HCT116 (cell line): ENCODE results near the gene ERVV-1. TPM values are rescaled to one million over a fixed set of nuclear protein-coding genes. Genes with fewer than 3 reads are reported as not detected.

ENCODE experiments used
- ATAC-seq: fragments of 200-7000 bp; cut with Tn5 transposase; 2 replicates; pipeline ENCODE4 v1.9.1; 2020; ENCODE audit warnings: mild to moderate bottlenecking, moderate library complexity
- BruUV-seq: library from RNA; stranded (reverse); fragments of 400-500 nt; replicated peaks from 2 replicates; lab custom pipeline; 2021; lab: Mats Ljungman, UMichigan
- CTCF ChIA-PET: fragments of 300-600 bp; sonication (Branson Sonifier 250); formaldehyde crosslinking; loops from one replicate; lab custom pipeline; 2021; ENCODE audit warnings: antibody characterized with exemption; lab: Charles Lee
- POLR2A ChIA-PET: fragments of 300-600, 350-600 bp; sonication (Branson Sonifier 250); formaldehyde crosslinking; loops from one replicate; lab custom pipeline; 2021; ENCODE audit warnings: antibody characterized with exemption; lab: Charles Lee
- RAD21 ChIA-PET, 2 experiments: fragments of 300-600 bp; sonication (Branson Sonifier 250); formaldehyde crosslinking; loops; one replicate each; lab custom pipeline; 2023; ENCODE audit warnings: low total read pairs in 2 of 2; ENCODE audit not compliant: uncharacterized antibody in 2 of 2, unreplicated experiment in 2 of 2, low non-redundant PET in 1 of 2; lab: Charles Lee
- DNase-seq: peaks from one replicate; pipeline ENCODE4 v3.0.0-alpha.2; 2010; ENCODE audit warnings: low read depth, low spot score
- H2AFZ ChIP-seq: fragments of 200-600 bp; shearing (Covaris generic), sonication (generic); 2 replicates; pipeline ENCODE4 v1.6.1; 2017; ENCODE audit warnings: low read depth, mixed run types, mixed read lengths, antibody characterized with exemption, low read length; ENCODE audit not compliant: poor library complexity, severe bottlenecking
- H3K27ac ChIP-seq: 2 replicates; pipeline ENCODE4 v1.5.1; 2012; ENCODE audit warnings: low read depth, low read length
- H3K27me3 ChIP-seq: fragments of 200-600 bp; sonication (generic); 2 replicates; pipeline ENCODE4 v1.6.1; 2016; ENCODE audit warnings: mixed run types, low read length, mixed read lengths; ENCODE audit not compliant: insufficient read depth
- H3K36me3 ChIP-seq, 2 experiments: fragments of 200-500 bp in 1 of 2; fragments of 200-600 bp in 1 of 2; sonication (Bioruptor generic) in 1 of 2; sonication (generic) in 1 of 2; 2 replicates each; pipeline versions ENCODE4 v1.5.1 to v1.6.1; 2014 to 2016; ENCODE audit warnings: low read length in 2 of 2, inconsistent platforms in 1 of 2, mixed read lengths in 1 of 2, mixed run types in 1 of 2; ENCODE audit not compliant: insufficient read depth in 2 of 2, control insufficient read depth in 1 of 2
- H3K4me1 ChIP-seq, 2 experiments: fragments of 200-600 bp in 1 of 2; sonication (generic) in 1 of 2; 2 replicates each; pipeline versions ENCODE4 v1.5.1 to v1.6.1; 2012 to 2017; ENCODE audit warnings: low read length in 2 of 2, inconsistent platforms in 1 of 2, mild to moderate bottlenecking in 1 of 2, mixed read lengths in 1 of 2, mixed run types in 1 of 2, moderate library complexity in 1 of 2; ENCODE audit not compliant: insufficient read depth in 2 of 2, control insufficient read depth in 1 of 2
- H3K4me2 ChIP-seq: fragments of 200-600 bp; sonication (generic); 2 replicates; pipeline ENCODE4 v1.6.1; 2017; ENCODE audit warnings: mixed run types, low read length, mixed read lengths
- H3K4me3 ChIP-seq, 2 experiments: fragments of 200-600 bp in 1 of 2; sonication (generic) in 1 of 2; replicated peaks in 1 of 2; 2 replicates each; pipeline ENCODE4 v1.5.1; 2011 to 2016; ENCODE audit warnings: low read length in 2 of 2, control low read depth in 1 of 2, low read depth in 1 of 2, mild to moderate bottlenecking in 1 of 2, mixed read lengths in 1 of 2, mixed run types in 1 of 2
- H3K79me2 ChIP-seq: fragments of 200-600 bp; sonication (generic); 2 replicates; pipeline ENCODE4 v1.6.1; 2017; ENCODE audit warnings: mild to moderate bottlenecking, mixed run types, low read length, moderate library complexity, mixed read lengths; ENCODE audit not compliant: insufficient read depth
- H3K9ac ChIP-seq: fragments of 200-600 bp; sonication (generic); 2 replicates; pipeline ENCODE4 v1.6.1; 2016; ENCODE audit warnings: low read length, mixed read lengths
- H3K9me2 ChIP-seq: fragments of 200-600 bp; sonication (generic), shearing (Covaris generic); 2 replicates; pipeline ENCODE4 v1.6.1; 2017; ENCODE audit warnings: mixed run types, mild to moderate bottlenecking, moderate library complexity; ENCODE audit not compliant: insufficient read depth
- H3K9me3 ChIP-seq, 2 experiments: fragments of 200-500 bp in 1 of 2; fragments of 200-600 bp in 1 of 2; sonication (Bioruptor generic) in 1 of 2; sonication (generic) in 1 of 2; 2 replicates each; pipeline ENCODE4 v1.6.1; 2014 to 2017; ENCODE audit warnings: low read length in 2 of 2, mixed read lengths in 2 of 2, inconsistent platforms in 1 of 2, low read depth in 1 of 2, mild to moderate bottlenecking in 1 of 2, mixed run types in 1 of 2, moderate library complexity in 1 of 2; ENCODE audit not compliant: control insufficient read depth in 1 of 2, insufficient read depth in 1 of 2
- H4K20me1 ChIP-seq: fragments of 200-600 bp; sonication (generic), shearing (Covaris generic); 2 replicates; pipeline ENCODE4 v1.6.1; 2017; ENCODE audit warnings: mixed run types, mild to moderate bottlenecking, moderate library complexity; ENCODE audit not compliant: insufficient read depth
- EZH2phosphoT487 ChIP-seq: fragments of 200-600 bp; IDR thresholded peaks from 2 replicates; pipeline ENCODE4 v1.6.1; 2018; ENCODE audit warnings: antibody characterized with exemption, borderline replicate concordance
- POLR2AphosphoS5 ChIP-seq: IDR thresholded peaks from 2 replicates; pipeline ENCODE4 v1.6.1; 2011; ENCODE audit warnings: mild to moderate bottlenecking, low read depth, low read length, moderate library complexity
- SP1 ChIP-seq: IDR thresholded peaks from 2 replicates; pipeline ENCODE4 v1.6.1; 2012; ENCODE audit warnings: low read depth
- TCF7L2 ChIP-seq: IDR thresholded peaks from 2 replicates; pipeline ENCODE4 v1.7.0; 2011; ENCODE audit warnings: borderline replicate concordance, inconsistent platforms; ENCODE audit not compliant: insufficient read depth, insufficient read length; ENCODE audit errors: extremely low read depth
- YY1 ChIP-seq: IDR thresholded peaks from 2 replicates; pipeline ENCODE4 v1.6.1; 2011; ENCODE audit warnings: low read length, low read depth, moderate library complexity, mild to moderate bottlenecking; ENCODE audit not compliant: insufficient replicate concordance; ENCODE audit errors: extremely low read depth
- ZBTB33 ChIP-seq: IDR thresholded peaks from 2 replicates; pipeline ENCODE4 v1.6.1; 2011; ENCODE audit warnings: mild to moderate bottlenecking, low read length, moderate library complexity; ENCODE audit not compliant: insufficient replicate concordance; ENCODE audit errors: extremely low read depth
- ZFX ChIP-seq: fragments of 450-650 bp; IDR thresholded peaks from 2 replicates; pipeline ENCODE4 v1.6.1; 2017
- intact Hi-C: fragments of 100-400 bp; cut with micrococcal nuclease; formaldehyde crosslinking; loops from 2 replicates; pipeline ENCODE4 v1.10.0; 2022
- total RNA-seq: library from RNA; stranded (reverse); gene quantifications from one replicate; pipeline ENCODE4 v1.2.1, GENCODE V29; 2021; ENCODE audit not compliant: unreplicated experiment
- TF ChIP-seq, protein P1 (sequence below): IDR thresholded peaks from 2 replicates; pipeline ENCODE4 v1.6.1; 2012

Gene ERVV-1
- total RNA-seq, 1 experiment from 2014 or later: not detected

GRCh38 chr19:52990759-52991418 is 22.8 kb upstream of the ERVV-1 start:
- ChIA-PET POLR2A (no interaction called here), CTCF (no interaction called here), RAD21 (no interaction called here)
- H3K4me3 ChIP-seq: no peak overlapping the region
- peak overlapping the region; percentile 9; the same call in 1 of the 2 replicates for H3K4me2 ChIP-seq
- no peaks in the 10 kb centered on the region for H3K79me2 ChIP-seq
- BruUV-seq: no TSS peak
- no peaks in the 10 kb centered on the region for H3K9me2 ChIP-seq
- H3K27ac ChIP-seq: no peak overlapping the region
- DNase-seq: no peak
- no peak overlapping the region for H3K9ac ChIP-seq
- no peak overlapping the region for H2AFZ ChIP-seq
- peaks cover 4 to 17% of the 10 kb centered on the region in 2 experiments; a peak in 2 of 4 replicates for H3K9me3 ChIP-seq
- intact Hi-C loops: no loop called here
- H3K4me1 ChIP-seq: peaks cover 0 to 17% of the 10 kb centered on the region in 2 experiments; a peak in 2 of 4 replicates
- TF ChIP-seq EZH2phosphoT487: no peak
- no peak for TF ChIP-seq TCF7L2
- TF ChIP-seq ZBTB33: no peak
- TF ChIP-seq, protein P1, sequence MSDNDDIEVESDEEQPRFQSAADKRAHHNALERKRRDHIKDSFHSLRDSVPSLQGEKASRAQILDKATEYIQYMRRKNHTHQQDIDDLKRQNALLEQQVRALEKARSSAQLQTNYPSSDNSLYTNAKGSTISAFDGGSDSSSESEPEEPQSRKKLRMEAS: no peak
- no peak for TF ChIP-seq SP1
- TF ChIP-seq POLR2AphosphoS5: no peak
- TF ChIP-seq ZFX: no peak
- TF ChIP-seq YY1: no peak
- no peak for ATAC-seq
- no peaks in the 10 kb centered on the region for H3K36me3 ChIP-seq
- no peaks in the 10 kb centered on the region for H4K20me1 ChIP-seq
- no peaks in the 10 kb centered on the region for H3K27me3 ChIP-seq
